Stomach (tissue), 4 donors: ENCODE results near the gene CYTL1.

ENCODE experiments used
- EP300 ChIP-seq: sonication (generic); formaldehyde crosslinking; IDR thresholded peaks from one replicate; pipeline ENCODE4 v1.6.1; 2017; ENCODE audit warnings: antibody characterized with exemption
- POLR2A ChIP-seq, 4 donors: fragments of 450-650 bp; IDR thresholded peaks; one replicate each; pipeline ENCODE4 v1.6.1; 2016; ENCODE audit warnings: antibody characterized with exemption in 4 of 4, control low read depth in 2 of 4, mild to moderate bottlenecking in 1 of 4, moderate library complexity in 1 of 4
- POLR2AphosphoS5 ChIP-seq, 3 donors: sonication (generic); formaldehyde crosslinking; IDR thresholded peaks; one replicate each; pipeline ENCODE4 v1.6.1; 2016; ENCODE audit warnings: antibody characterized with exemption in 3 of 3
- TF ChIP-seq, protein P1 (sequence below), 7 experiments: fragments of 450-650 bp in 4 of 7; fragments of 200-600 bp in 3 of 7; sonication (generic) in 3 of 7; IDR thresholded peaks; one replicate each; pipeline ENCODE4 v1.5.1; 2016 to 2019; ENCODE audit warnings: antibody characterized with exemption in 7 of 7, control low read depth in 2 of 7, mild to moderate bottlenecking in 1 of 7

DNA sequence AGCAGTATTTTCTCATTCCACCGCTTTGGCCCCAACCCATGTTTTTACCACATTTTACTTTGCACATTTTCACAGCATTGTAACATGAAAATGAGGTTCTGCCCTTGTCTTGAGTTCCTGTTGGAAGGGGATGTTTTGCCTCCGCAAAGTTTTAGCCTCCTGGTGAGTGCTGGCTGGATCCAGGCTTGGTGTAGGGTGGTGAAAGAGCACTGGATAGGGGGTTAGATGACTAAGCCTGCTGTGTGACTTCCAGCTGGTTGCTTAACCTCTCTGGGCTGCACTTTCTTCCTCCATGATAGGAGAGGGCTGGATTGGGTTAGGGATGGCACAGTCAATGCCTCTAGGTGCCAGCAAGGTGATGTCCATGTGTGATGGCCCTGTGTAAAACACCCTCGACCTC lies 28.9 kb downstream of the CYTL1 start:
- TF ChIP-seq POLR2AphosphoS5 (IDR thresholded peaks at IDR 0.05) (no peak), POLR2A (IDR thresholded peaks at IDR 0.05) (no peak), EP300 (no peak)
- TF ChIP-seq, protein P1, sequence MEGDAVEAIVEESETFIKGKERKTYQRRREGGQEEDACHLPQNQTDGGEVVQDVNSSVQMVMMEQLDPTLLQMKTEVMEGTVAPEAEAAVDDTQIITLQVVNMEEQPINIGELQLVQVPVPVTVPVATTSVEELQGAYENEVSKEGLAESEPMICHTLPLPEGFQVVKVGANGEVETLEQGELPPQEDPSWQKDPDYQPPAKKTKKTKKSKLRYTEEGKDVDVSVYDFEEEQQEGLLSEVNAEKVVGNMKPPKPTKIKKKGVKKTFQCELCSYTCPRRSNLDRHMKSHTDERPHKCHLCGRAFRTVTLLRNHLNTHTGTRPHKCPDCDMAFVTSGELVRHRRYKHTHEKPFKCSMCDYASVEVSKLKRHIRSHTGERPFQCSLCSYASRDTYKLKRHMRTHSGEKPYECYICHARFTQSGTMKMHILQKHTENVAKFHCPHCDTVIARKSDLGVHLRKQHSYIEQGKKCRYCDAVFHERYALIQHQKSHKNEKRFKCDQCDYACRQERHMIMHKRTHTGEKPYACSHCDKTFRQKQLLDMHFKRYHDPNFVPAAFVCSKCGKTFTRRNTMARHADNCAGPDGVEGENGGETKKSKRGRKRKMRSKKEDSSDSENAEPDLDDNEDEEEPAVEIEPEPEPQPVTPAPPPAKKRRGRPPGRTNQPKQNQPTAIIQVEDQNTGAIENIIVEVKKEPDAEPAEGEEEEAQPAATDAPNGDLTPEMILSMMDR (IDR thresholded peaks at IDR 0.05): no peak
